ENCODE results near the gene ABCA8.
"Not testable (repeated sequence)": the region's sequence is repeated elsewhere in the genome, so short reads cannot be mapped to it uniquely, and the experiment has no call there.

The ABCA8 gene

DNA sequence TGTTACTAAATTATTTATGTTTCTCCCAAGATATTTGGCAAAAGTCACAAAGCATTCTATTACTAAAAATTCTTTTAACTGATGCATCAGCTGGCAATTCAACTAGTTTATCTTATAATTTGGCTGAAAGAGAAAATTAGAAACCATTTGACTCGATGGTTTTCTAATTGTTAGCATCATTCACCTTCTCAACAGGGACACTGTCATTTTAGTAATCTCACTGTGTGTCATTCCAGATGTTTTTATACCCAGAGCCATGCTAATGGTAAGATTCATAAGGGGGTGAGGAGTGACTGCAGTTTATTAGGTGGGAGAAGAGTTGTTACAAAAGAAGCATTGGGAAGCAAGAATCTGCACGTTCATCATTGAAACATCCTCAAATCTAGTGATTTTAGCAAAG is 124.9 kb downstream of the ABCA8 start:
- TF ChIP-seq EZH2phosphoT487 (IDR thresholded peaks at IDR 0.05; ENCODE audit: low read length) (no peak), EZH2 (optimal IDR thresholded peaks at IDR 0.05; ENCODE audit: low read depth, low read length) (no peak)
- TF ChIP-seq, protein P1, sequence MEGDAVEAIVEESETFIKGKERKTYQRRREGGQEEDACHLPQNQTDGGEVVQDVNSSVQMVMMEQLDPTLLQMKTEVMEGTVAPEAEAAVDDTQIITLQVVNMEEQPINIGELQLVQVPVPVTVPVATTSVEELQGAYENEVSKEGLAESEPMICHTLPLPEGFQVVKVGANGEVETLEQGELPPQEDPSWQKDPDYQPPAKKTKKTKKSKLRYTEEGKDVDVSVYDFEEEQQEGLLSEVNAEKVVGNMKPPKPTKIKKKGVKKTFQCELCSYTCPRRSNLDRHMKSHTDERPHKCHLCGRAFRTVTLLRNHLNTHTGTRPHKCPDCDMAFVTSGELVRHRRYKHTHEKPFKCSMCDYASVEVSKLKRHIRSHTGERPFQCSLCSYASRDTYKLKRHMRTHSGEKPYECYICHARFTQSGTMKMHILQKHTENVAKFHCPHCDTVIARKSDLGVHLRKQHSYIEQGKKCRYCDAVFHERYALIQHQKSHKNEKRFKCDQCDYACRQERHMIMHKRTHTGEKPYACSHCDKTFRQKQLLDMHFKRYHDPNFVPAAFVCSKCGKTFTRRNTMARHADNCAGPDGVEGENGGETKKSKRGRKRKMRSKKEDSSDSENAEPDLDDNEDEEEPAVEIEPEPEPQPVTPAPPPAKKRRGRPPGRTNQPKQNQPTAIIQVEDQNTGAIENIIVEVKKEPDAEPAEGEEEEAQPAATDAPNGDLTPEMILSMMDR (IDR thresholded peaks at IDR 0.05; ENCODE audit: low read length): no peak
- H3K27ac ChIP-seq (ENCODE audit: low read length): no peak overlapping the region
- H3K79me2 ChIP-seq (ENCODE audit: low read length): no peaks in the 10 kb centered on the region
- no peak overlapping the region for H2AFZ ChIP-seq (ENCODE audit: low read length)
- H4K20me1 ChIP-seq (ENCODE audit: insufficient read depth, low read length): no peaks in the 10 kb centered on the region
- no peaks in the 10 kb centered on the region for H3K9me2 ChIP-seq (replicated peaks; ENCODE audit: insufficient read depth, low read length)
- no peak for DNase-seq
- H3K4me2 ChIP-seq (ENCODE audit: low read depth, low read length): no peak overlapping the region
- H3K4me1 ChIP-seq (ENCODE audit: low read length): no peaks in the 10 kb centered on the region
- no peaks in the 10 kb centered on the region for H3F3A ChIP-seq (ENCODE audit: insufficient read depth, low read length)
- no peak overlapping the region for H3K4me3 ChIP-seq (ENCODE audit: low read length)
- H3K9ac ChIP-seq (ENCODE audit: low read length): no peak overlapping the region
- H3K36me3 ChIP-seq (replicated peaks; ENCODE audit: insufficient read depth, low read length): no peaks in the 10 kb centered on the region
- no peaks in the 10 kb centered on the region for H3K9me3 ChIP-seq (replicated peaks; ENCODE audit: insufficient read depth, low read length)
- no peaks in the 10 kb centered on the region for H3K27me3 ChIP-seq (replicated peaks; ENCODE audit: insufficient read depth, low read length)

DNA sequence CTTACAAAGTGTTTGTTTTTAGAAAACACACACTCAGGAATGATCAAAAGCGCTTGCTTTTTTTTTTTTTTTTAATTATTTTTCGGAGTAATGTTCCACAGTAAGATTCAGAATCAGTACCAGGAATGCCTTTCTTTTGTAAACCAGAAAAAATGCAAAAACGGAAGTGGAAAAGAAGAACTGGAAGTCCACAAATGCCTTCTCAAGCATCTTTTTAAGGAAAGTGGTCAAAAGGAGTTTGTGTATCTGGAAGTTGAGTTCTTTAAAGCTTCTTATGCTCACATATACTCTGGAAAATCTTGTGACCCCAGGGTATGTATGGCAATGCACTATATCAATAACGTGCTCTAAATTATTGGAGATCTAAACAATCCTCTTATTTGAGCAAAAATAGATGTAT is 126.0 kb downstream of the ABCA8 start:
- no peak overlapping the region for H3K9ac ChIP-seq (ENCODE audit: low read length)
- H2AFZ ChIP-seq (ENCODE audit: low read length): no peak overlapping the region

DNA sequence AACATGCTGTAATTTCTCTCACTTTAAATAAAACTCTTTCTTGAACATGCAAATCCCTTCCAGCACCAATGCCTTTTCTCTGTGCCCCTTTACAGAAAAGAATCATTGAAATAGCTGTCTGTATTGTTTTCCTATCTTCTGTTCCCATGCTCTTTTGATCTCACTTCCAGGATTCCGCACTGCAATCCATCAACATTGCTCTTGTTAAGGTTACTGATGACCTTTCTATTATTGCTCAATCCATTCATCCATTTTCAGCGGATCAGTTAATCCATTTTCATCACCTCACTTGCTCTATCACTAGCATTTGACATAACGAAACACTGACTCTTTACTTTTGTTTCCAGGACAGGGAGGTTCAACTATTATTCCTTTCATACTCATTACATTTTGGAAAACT is 130.5 kb downstream of the ABCA8 start:
- H3F3A ChIP-seq (ENCODE audit: insufficient read depth, low read length): no peaks in the 10 kb centered on the region
- DNase-seq: no peak

More for the DNA sequence above, 126.0 kb downstream of the ABCA8 start:
- Histone ChIP-seq H3K9me2 (replicated peaks; ENCODE audit: insufficient read depth, low read length) (no peaks in the 10 kb centered on the region), H3K27ac (ENCODE audit: low read length) (no peak overlapping the region), H3K4me1 (ENCODE audit: low read length) (no peaks in the 10 kb centered on the region), H3K36me3 (replicated peaks; ENCODE audit: insufficient read depth, low read length) (no peaks in the 10 kb centered on the region), H3K27me3 (replicated peaks; ENCODE audit: insufficient read depth, low read length) (no peaks in the 10 kb centered on the region), H4K20me1 (ENCODE audit: insufficient read depth, low read length) (no peaks in the 10 kb centered on the region), H3K4me3 (ENCODE audit: low read length) (no peak overlapping the region), H3K79me2 (ENCODE audit: low read length) (no peaks in the 10 kb centered on the region), H3F3A (ENCODE audit: insufficient read depth, low read length) (no peaks in the 10 kb centered on the region), H3K4me2 (ENCODE audit: low read depth, low read length) (no peak overlapping the region), H3K9me3 (replicated peaks; ENCODE audit: insufficient read depth, low read length) (no peaks in the 10 kb centered on the region)
- no peak for TF ChIP-seq EZH2 (optimal IDR thresholded peaks at IDR 0.05; ENCODE audit: low read depth, low read length)
- TF ChIP-seq, protein P1 (IDR thresholded peaks at IDR 0.05; ENCODE audit: low read length): no peak
- no peak for TF ChIP-seq EZH2phosphoT487 (IDR thresholded peaks at IDR 0.05; ENCODE audit: low read length)
- DNase-seq: no peak

DNA sequence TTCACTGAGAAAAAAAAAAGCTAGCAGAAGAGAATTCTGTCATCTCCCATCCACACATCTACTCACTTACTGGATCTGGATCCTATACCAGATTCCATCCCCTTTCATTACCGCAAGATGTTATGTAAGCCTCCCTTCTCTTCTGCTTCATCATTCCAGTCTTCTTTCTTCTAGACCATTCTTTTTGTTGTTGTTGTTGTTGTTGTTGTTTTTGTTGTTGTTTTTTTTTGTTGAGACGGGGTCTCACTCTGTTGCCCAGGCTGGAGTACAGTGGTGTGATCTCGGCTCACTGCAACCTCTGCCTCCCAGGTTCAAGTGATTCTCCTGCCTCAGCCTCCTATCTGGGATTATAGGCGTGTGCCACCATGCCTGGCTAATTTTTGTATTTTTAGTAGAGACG is 131.0 kb downstream of the ABCA8 start:
- H3K9me3 ChIP-seq (replicated peaks; ENCODE audit: insufficient read depth, low read length); H3K9me2 ChIP-seq (replicated peaks; ENCODE audit: insufficient read depth, low read length); H3K79me2 ChIP-seq (ENCODE audit: low read length); H3K9ac ChIP-seq (ENCODE audit: low read length); DNase-seq; H2AFZ ChIP-seq (ENCODE audit: low read length); H3K27ac ChIP-seq (ENCODE audit: low read length); H3K36me3 ChIP-seq (replicated peaks; ENCODE audit: insufficient read depth, low read length); H3K4me1 ChIP-seq (ENCODE audit: low read length); H4K20me1 ChIP-seq (ENCODE audit: insufficient read depth, low read length); H3K27me3 ChIP-seq (replicated peaks; ENCODE audit: insufficient read depth, low read length); H3K4me3 ChIP-seq (ENCODE audit: low read length); H3K4me2 ChIP-seq (ENCODE audit: low read depth, low read length); H3F3A ChIP-seq (ENCODE audit: insufficient read depth, low read length): not testable (repeated sequence)

More for the DNA sequence above, 130.5 kb downstream of the ABCA8 start:
- Histone ChIP-seq H3K4me3 (ENCODE audit: low read length) (no peak overlapping the region), H3K4me2 (ENCODE audit: low read depth, low read length) (no peak overlapping the region), H3K9me3 (replicated peaks; ENCODE audit: insufficient read depth, low read length) (no peaks in the 10 kb centered on the region), H3K79me2 (ENCODE audit: low read length) (no peaks in the 10 kb centered on the region), H2AFZ (ENCODE audit: low read length) (no peak overlapping the region), H3K4me1 (ENCODE audit: low read length) (no peaks in the 10 kb centered on the region), H3K27me3 (replicated peaks; ENCODE audit: insufficient read depth, low read length) (no peaks in the 10 kb centered on the region), H3K36me3 (replicated peaks; ENCODE audit: insufficient read depth, low read length) (no peaks in the 10 kb centered on the region), H3K27ac (ENCODE audit: low read length) (no peak overlapping the region), H3K9ac (ENCODE audit: low read length) (no peak overlapping the region), H3K9me2 (replicated peaks; ENCODE audit: insufficient read depth, low read length) (no peaks in the 10 kb centered on the region), H4K20me1 (ENCODE audit: insufficient read depth, low read length) (no peaks in the 10 kb centered on the region)
- TF ChIP-seq, protein P1 (IDR thresholded peaks at IDR 0.05; ENCODE audit: low read length): no peak
- TF ChIP-seq EZH2phosphoT487 (IDR thresholded peaks at IDR 0.05; ENCODE audit: low read length): no peak
- TF ChIP-seq EZH2 (optimal IDR thresholded peaks at IDR 0.05; ENCODE audit: low read depth, low read length): no peak
